ENCODE results near the gene FXR2. TPM values are rescaled to one million over a fixed set of nuclear protein-coding genes. Genes with fewer than 3 reads are reported as not detected.

FXR2 gene
- total and polyA plus RNA-seq, 9 of the 15 experiments (the other 6 are each of a cell fraction or from before 2014, with no cell fraction given), result 2.0 to 49.3 (median 24.5) TPM

DNA sequence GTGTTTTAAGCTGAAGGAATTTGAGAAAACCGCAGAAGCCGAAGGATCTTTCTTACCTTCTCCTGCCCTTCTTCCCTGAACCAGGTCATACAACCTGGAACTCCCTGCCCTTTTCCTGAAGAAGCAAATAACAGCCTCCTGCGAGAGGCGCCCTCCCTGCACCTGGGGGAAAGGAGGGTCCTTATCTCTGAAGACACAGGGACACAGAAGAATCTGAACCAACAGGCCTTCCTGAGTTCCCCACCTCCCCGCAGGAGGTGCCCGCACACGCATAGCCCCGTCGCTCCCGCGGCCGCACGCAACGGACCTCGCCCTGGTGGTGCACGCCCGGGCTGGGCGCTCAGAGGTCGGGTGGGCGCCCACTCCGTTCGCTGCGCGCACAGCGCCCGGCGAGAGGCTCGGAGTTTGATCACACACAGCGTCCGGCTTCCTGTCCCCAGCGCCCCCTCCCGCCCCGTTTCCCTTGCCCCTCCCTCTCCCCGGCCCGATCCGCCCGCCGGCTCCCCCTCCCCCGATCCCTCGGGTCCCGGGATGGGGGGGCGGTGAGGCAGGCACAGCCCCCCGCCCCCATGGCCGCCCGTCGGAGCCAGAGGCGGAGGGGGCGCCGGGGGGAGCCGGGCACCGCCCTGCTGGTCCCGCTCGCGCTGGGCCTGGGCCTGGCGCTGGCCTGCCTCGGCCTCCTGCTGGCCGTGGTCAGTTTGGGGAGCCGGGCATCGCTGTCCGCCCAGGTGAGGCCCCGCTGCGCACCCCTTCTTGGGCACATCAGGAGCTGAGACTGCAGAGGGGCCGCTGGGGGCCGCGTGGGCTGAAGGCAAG is 65.9 kb downstream of the FXR2 start, which contains the start of gene TNFSF12 (continued):
- TF ChIP-seq THRB (CRISPR knock-in tag; conservative IDR thresholded peaks at IDR 0.05) (no peak), RBM14 (IDR thresholded peaks at IDR 0.05; ENCODE audit: borderline replicate concordance, insufficient read depth, low read depth, low read length) (no peak), SMAD4 (CRISPR knock-in tag; conservative IDR thresholded peaks at IDR 0.05) (no peak), SRSF7 (optimal IDR thresholded peaks at IDR 0.05; ENCODE audit: low read depth, low read length) (no peak), TAF9B (IDR thresholded peaks at IDR 0.05; ENCODE audit: partially characterized antibody) (no peak), POLR2AphosphoS5 (IDR thresholded peaks at IDR 0.05; ENCODE audit: control insufficient read depth, insufficient read depth, low read depth, low read length) (0 out of 2 replicates have a peak, but pooled peaks have one; percentile 46), CREBBP (IDR thresholded peaks at IDR 0.05; ENCODE audit: low read depth, low read length) (no peak), TFE3 (CRISPR knock-in tag; IDR thresholded peaks at IDR 0.05) (no peak), SREBF1 (IDR thresholded peaks at IDR 0.05; ENCODE audit: borderline replicate concordance, low read depth, low read length) (no peak), GABPB1 (CRISPR knock-in tag; IDR thresholded peaks at IDR 0.05) (no peak), MBD1 (CRISPR knock-in tag; IDR thresholded peaks at IDR 0.05) (no peak), CCNT2 (IDR thresholded peaks at IDR 0.05; ENCODE audit: borderline replicate concordance, extremely low read depth, insufficient read length, low read depth, low read length) (peak; percentile 35), NCOA2 (IDR thresholded peaks at IDR 0.05; ENCODE audit: partially characterized antibody in 2 of 2) (no peak), MEF2A (IDR thresholded peaks at IDR 0.05; ENCODE audit: control insufficient read depth, low read depth, low read length) (no peak), KLF10 (CRISPR knock-in tag; IDR thresholded peaks at IDR 0.05) (no peak), HOMEZ (CRISPR knock-in tag; IDR thresholded peaks at IDR 0.05) (no peak), GABPA (tag; conservative IDR thresholded peaks at IDR 0.05; ENCODE audit: low read depth) (0 out of 2 replicates have a peak, but pooled peaks have one; percentile 20)
- TF ChIP-seq, protein P1, sequence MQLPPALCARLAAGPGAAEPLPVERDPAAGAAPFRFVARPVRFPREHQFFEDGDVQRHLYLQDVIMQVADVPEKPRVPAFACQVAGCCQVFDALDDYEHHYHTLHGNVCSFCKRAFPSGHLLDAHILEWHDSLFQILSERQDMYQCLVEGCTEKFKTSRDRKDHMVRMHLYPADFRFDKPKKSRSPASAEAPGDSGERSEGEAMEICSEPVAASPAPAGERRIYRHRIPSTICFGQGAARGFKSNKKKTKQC (CRISPR knock-in tag; IDR thresholded peaks at IDR 0.05), result no peak

Data from K562 (cell line).